Pulmonary artery endothelial cell (primary cell): Measurements from ENCODE around the gene C22orf42. TPM values are rescaled to one million over a fixed set of nuclear protein-coding genes. Genes with fewer than 3 reads are reported as not detected.
"Not testable (repeated sequence)": the region's sequence is repeated elsewhere in the genome, so short reads cannot be mapped to it uniquely, and the experiment has no call there.

ENCODE experiments used
- DNase-seq: peaks from one replicate; pipeline ENCODE4 v3.0.0-alpha.2; 2011; ENCODE audit warnings: low read depth, low spot score
- total RNA-seq: library from RNA; depleted of rRNA; stranded (reverse); fragments of >200 nt; gene quantifications from 2 replicates; pipeline ENCODE4 v1.2.3, GENCODE V29; 2014

Gene C22orf42
- total RNA-seq, 1 donor from 2014 or later, result not detected

DNA sequence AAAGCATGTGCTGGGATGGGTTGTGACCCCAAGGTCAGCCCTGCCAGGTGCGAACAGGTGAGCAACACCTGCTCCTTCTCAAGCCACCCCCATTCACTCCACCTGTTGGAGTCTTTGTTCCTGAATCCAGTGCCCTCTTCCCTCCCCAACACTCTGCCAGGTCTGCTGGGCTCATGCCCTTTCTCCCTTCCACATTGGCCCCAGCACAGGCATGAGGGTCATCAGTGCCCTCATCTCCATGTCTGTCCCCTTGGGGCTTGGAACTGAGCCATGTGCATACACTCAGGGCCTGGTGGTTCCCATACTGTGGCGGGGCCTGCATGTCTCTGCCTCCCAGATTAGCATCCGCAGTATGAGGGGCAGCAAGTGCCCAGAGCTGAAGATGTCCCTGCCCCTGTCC is 26.7 kb upstream of the C22orf42 start:
- DNase-seq, result no peak

DNA sequence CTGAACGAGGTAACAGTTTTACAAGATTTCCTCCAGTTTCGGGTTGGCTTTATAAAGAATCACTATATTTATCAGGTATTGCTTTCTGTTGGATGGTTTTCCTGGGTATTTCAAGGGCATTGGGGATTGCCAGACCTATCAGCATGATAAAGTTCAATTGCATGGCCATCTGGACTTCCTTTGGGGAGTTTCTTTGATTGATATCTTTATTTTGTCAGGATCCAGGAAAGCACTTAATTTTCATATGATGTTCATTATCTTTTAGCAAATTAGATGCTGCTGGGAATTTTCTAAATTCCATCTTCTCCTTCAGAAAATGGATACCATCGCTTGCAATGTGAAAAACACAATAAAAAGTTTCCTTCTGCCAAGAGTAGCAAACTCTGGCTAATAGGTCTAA is 24.5 kb upstream of the C22orf42 start:
- no peak for DNase-seq

- no peak for DNase-seq
Measured at GRCh38 chr22:32181043-32181442, 21.9 kb upstream of the C22orf42 start.

DNA sequence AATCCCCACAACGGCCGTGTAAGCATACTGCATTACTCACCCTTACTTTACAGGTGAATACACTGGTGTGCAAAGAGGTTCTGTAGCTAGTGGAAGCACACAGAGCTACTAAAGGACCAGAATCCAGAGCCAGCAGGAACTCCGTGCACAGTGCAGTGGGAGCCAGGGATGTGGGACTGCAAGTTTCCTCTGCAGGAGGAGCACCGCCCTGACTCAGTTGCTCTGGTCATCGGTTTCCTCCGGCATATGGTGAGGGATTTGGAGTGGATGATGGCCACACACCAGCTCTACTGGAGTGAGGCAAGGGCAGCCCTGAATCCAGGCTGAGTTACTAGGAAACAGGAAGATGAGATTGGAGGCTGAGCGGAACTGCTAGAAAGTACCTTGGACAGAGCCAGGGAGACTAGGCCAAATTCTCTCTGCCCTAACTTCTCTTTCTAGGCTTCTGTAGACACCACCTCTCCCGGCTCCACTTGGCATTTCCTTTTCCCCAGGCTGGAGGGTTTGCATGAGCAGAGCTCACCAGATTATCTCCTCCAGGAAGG is 18.2 kb upstream of the C22orf42 start:
- DNase-seq, result no peak

DNA sequence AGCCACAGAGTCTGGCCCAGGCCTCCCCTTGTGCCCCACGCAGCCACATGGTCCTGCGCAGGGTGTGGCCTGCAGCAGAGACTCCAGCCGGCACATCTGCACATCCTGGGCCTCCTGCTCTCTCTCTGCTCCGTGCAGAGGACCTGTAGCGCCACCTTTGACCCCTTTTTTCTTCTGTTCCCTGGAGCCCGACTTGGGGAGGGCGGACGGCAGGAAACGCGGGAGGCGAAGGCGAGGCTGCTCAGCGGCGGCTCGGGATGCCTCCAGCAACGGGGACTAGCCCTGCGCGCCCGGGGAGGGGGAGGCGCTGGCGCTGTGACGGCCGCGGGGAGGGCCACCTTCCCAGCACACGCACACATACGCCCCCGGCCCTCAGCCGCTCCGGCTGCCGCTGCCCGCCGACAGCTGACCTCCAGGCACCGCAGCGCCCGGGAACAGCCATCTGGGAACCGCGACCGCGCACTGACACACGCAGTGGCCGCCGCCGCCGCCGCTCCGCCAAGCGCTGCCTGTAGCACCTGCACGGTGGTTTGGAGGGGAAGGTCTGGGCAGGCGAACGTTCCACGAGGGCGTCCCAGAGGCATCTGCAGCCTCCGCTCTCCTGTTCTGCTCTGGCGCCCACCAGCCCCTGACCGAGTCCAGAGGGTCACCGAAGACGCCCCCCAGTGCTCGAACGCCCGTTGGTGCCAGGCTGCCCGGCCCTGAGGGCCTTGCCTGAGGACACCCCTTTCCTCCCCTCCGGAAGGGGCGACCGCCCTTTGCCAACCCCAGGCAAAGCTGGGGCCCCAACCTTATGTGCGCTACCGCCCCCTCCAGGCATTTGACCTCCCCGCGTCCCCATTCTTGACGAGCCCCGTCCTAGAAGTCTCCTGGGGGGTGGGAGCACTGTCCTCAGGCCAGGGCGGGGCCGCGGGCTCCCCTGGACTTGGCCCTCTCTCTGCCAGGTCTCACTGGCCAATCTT is 16.9 kb upstream of the C22orf42 start:
- DNase-seq, result no peak

DNA sequence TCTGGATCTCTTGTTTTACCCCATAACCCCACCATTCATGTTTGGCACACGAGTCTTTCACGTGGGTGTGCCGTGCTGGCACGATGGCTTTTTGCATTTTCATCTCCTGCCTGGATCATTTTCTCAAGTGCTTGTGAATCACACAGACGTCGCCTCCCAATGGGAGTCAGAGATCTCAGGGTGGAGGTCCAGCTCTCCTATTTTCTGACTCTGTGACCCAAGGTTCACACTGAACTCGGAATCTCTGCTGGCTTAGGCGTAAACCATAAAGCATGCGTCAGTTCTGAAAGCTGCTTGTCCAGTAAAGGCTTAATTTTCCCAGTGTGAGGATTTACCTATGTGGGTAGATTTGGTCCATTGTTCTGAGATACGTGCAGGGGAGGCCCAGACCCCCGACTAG is 16.0 kb upstream of the C22orf42 start:
- DNase-seq, result no peak

- DNase-seq, result no peak
Measured at GRCh38 chr22:32165681-32166080, 6.6 kb upstream of the C22orf42 start.

DNA sequence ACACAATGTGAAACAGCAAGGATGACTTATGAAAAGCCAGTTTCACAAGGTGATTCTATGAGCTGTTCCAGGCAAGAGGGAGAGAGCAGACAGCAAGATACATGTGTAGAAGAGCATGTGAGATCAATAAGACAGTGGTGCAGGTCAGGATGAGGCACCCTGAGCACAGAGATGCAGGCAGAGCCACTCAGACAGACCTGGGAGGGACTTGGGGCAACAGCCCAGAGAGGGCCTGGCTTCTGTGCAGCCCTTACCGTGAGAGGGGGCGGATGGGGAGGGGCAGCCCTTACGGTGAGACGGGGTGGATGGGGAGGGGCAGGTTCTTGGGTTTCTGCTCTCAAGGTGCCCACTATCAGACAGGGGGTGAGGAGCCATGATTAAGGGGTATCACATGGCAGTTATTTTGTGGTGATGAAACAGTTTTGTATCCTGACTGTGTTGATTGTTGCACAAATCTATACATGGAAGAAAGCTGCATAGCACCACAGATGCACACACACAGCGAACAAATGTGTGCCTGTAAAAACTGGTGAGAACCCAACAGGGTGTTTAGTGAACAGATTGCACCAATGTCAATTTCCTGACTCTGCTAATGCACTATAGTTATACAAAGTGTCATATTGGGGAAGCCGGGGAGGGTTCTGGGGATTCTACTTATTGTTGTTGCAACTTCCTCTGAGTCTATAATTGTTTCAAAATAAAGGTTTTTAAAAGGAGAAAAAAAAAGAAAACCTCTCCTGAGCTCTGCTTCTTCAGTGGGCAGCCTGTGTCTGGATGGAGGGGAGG is 5.2 kb upstream of the C22orf42 start:
- DNase-seq, result no peak

GRCh38 chr22:32160411-32160810 is 1.3 kb upstream of the C22orf42 start:
- not testable (repeated sequence) for DNase-seq

GRCh38 chr22:32157632-32158031 is 1.5 kb downstream of the C22orf42 start:
- not testable (repeated sequence) for DNase-seq

DNA sequence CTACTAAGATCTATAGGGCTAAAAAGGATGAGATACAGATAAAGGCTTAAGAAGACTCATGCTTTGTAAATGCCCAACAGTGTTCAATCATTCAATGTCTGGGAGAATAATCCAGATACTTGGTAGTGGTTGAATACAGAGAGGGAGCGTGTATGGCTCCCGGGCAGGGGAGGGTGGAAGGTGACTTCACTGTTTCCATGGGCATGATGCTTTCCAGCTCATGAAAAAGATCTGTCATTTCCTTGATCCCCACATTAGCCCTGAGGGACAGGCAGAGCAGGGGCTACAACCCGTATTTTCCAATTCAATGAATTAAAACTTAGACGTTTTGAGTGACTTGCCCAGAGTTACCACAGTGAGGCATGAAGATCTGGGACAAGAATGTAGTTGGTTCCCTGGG is 4.4 kb downstream of the C22orf42 start:
- not testable (repeated sequence) for DNase-seq

DNA sequence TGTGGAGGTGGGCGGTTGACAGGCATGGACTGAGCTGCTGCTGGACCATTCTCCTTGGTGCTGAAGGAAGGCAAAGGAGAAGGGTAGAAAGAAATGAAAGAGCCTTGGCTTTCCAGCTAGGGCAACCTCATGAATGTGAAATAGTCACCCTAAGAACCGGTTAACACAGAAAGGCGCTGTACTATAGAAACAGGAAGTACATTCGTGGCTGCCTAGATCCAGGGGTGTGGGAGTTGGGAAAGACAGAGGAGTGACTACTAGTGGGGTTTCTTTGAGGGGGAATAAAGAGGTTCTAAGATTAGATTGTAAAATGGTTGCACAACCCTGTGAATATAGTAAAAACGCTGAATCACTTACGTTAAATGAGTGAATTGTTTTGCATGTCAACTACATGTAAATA is 7.5 kb downstream of the C22orf42 start:
- not testable (repeated sequence) for DNase-seq

- DNase-seq, result not testable (repeated sequence)
Measured at GRCh38 chr22:32150647-32151046, 8.5 kb downstream of the C22orf42 start.

GRCh38 chr22:32148372-32148771 is 10.7 kb downstream of the C22orf42 start:
- not testable (repeated sequence) for DNase-seq

DNA sequence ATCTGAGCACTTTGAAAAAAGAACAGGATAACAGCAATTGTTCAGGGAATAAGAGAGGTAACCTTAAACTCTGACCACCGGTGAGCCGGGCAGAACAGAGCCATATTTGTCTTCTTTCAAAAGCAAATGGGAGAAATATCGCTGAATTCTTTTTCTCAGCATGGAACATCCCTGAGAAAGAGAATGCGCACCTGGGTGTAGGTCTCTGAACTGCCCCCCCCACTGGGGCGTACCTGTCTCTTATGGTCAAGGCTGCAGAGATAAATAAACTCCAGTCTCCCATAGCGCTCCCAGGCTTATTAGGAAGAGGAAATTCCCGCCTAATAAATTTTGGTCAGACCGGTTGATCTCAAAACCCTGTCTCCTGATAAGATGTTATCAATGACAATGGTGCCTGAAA is 12.0 kb downstream of the C22orf42 start:
- not testable (repeated sequence) for DNase-seq

- no peak for DNase-seq
Measured at GRCh38 chr22:32144496-32145274, 14.4 kb downstream of the C22orf42 start.

DNA sequence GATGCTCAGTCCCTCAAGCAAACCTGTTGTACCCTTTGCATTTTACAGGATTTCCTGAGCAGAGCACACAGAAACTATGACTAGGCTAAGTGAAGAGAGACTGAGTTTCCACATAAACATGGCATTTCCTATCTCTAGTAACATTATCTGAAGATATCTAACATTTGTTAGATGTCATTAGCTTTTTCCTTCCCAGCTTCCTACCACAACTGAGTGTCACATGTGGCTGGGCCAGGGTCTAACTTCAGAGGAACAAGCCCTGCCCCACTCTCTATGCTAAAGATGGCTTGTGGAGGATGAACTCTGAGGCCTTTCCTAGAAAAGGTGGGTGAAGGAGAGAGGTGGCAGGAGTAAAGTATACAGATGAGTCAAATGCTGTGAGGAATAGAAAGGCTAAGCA is 16.5 kb downstream of the C22orf42 start:
- DNase-seq, result no peak

- DNase-seq, result not testable (repeated sequence)
Measured at GRCh38 chr22:32140688-32141087, 18.4 kb downstream of the C22orf42 start.

DNA sequence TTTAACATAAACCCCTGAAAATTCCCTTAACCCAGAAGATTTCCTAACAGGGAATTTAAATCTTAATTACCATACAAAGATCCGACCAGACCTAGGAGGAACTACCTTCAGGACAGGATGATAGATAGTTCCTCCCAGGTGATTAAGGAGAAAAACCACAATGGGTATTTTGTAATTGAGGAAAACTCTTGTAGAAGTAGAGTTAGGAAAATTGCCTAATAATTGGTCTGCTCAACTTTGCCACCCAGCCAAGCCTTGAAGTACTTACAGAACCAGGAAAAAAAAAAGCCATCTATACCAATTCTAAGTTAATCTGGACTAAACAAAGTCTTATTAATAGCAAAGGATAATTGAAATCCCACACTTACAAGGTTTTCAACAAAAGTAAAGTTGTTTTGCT is 20.5 kb downstream of the C22orf42 start:
- DNase-seq, result not testable (repeated sequence)

GRCh38 chr22:32137731-32138324 is 21.3 kb downstream of the C22orf42 start:
- not testable (repeated sequence) for DNase-seq

DNA sequence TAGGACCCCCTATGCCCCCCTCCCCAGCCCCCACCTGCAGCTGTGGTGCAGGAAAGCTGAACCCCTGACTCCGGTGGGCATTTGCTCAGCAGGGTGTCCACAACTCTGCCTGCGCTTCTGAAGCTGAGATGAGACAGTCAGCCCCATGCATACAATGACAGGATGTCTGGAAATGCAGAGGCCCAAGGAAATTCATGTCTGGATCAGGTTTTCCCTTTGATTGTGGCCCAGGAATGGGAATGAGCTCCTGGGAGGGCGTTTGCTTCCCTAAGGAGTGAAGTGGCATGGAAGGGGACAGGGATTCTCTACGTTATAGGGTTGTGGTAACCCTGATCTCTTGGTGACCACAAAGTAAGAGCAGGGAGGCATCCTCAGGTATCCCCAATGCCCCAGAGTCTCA is 22.2 kb downstream of the C22orf42 start:
- DNase-seq, result not testable (repeated sequence)
